NB4 (cell line): Measurements from ENCODE around the gene CELA2B.
A peak's percentile ranks its signal among the peaks of the same experiment; 100 is the strongest.

ENCODE experiments used
- DNase-seq: peaks from one replicate; pipeline ENCODE4 v3.0.0; 2010; ENCODE audit warnings: low read depth
- H3K4me3 ChIP-seq: one replicate; pipeline ENCODE4 v1.5.1; 2011; ENCODE audit warnings: mild to moderate bottlenecking, low read depth, low read length, moderate library complexity
- MYC ChIP-seq: IDR thresholded peaks from 2 replicates; pipeline ENCODE4 v1.6.1; 2011; ENCODE audit warnings: low read depth, low read length
- POLR2A ChIP-seq: IDR thresholded peaks from 2 replicates; pipeline ENCODE4 v1.6.1; 2011; ENCODE audit warnings: mild to moderate bottlenecking; ENCODE audit not compliant: insufficient read length; ENCODE audit errors: extremely low read depth
- TF ChIP-seq, protein P1 (sequence below): IDR thresholded peaks from 2 replicates; pipeline ENCODE4 v1.6.1; 2011; ENCODE audit warnings: low read depth, low read length
- TF ChIP-seq, protein P2 (sequence below): IDR thresholded peaks from one replicate; pipeline ENCODE4 v1.5.1; 2012; ENCODE audit warnings: low read depth, low read length

CELA2B gene

DNA sequence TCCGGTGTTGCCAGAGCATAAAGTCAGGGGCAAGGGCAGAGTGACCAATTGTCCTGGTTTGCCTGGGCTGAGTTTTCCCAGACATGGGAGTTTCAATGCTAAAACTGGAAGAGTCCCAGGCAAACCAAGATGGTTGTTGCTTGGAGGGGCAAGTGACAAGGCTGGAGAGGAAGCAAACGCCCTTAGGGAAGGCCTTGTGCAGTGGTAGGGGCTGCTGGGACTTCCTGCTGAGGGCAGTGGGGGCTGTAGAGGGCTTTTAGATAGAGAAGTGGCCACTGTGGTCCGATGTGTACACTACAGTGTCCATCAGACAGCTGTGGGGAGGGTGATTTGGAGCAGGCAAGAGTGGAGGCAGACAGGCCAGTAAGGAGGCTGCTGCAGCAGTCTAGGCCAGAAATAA, 26.3 kb upstream of the CELA2B start:
- DNase-seq = no peak
- H3K4me3 ChIP-seq = no peak overlapping the region
- TF ChIP-seq, protein P1, sequence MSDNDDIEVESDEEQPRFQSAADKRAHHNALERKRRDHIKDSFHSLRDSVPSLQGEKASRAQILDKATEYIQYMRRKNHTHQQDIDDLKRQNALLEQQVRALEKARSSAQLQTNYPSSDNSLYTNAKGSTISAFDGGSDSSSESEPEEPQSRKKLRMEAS = no peak

DNA sequence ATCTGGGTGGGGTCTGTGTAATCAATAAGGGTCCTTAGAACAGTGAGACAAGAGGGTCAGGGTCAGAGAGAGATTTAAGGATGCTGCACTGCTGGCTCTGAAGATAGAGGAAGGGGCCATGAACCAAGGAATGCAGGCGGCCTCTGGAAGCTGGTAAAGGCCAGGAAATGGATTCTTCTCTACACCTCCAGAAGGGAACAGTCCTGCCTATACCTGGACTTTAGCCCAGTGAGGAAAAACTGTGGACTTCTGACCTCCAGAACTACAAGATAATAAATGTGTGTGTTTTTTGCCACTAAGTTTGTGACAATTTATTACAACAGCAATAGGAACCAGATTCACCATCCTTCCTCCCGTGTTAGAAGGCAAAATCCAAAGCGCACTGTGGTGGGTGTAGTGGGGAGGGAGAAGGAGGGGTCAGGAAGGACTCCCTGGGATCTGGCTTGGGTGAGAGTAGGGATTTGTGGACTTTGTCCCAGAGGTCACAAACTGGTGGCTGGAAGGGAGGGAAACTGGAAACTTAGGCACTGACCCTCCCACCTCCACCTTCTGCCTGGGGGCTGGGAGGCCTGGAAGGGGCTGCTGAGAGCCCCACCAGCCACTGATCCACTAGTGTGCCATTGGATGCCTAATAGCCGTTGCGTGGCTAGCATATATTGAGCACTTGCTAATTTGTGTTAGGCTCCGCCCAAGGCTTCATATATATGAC, 24.7 kb upstream of the CELA2B start:
- no peak for DNase-seq
- no peak overlapping the region for H3K4me3 ChIP-seq
- TF ChIP-seq, protein P1 = no peak
- TF ChIP-seq MYC = no peak
- no peak for TF ChIP-seq POLR2A
- TF ChIP-seq, protein P2, sequence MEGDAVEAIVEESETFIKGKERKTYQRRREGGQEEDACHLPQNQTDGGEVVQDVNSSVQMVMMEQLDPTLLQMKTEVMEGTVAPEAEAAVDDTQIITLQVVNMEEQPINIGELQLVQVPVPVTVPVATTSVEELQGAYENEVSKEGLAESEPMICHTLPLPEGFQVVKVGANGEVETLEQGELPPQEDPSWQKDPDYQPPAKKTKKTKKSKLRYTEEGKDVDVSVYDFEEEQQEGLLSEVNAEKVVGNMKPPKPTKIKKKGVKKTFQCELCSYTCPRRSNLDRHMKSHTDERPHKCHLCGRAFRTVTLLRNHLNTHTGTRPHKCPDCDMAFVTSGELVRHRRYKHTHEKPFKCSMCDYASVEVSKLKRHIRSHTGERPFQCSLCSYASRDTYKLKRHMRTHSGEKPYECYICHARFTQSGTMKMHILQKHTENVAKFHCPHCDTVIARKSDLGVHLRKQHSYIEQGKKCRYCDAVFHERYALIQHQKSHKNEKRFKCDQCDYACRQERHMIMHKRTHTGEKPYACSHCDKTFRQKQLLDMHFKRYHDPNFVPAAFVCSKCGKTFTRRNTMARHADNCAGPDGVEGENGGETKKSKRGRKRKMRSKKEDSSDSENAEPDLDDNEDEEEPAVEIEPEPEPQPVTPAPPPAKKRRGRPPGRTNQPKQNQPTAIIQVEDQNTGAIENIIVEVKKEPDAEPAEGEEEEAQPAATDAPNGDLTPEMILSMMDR = no peak

DNA sequence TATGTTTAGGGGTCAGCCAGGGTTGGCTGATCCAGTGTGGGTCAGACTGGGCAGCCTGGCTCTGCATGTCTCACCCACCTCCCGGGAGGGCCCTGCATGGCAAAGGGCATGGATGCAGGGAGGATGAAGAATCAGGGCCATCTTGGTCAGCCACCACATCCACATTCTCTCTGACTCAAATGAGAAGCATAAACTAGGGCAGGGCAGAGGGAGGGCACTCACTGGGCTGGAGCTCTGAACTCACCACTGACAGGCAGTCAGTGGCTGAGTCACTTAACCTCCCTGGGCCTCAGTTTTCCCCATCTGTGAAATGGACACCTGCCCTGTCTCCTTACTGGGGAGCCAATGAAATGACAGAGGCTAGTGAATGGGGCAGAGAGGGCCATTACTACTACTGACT, 23.7 kb upstream of the CELA2B start:
- TF ChIP-seq POLR2A = no peak
- no peak for TF ChIP-seq MYC
- TF ChIP-seq, protein P1 = no peak
- TF ChIP-seq, protein P2 = no peak
- no peak for DNase-seq
- no peak overlapping the region for H3K4me3 ChIP-seq

DNA sequence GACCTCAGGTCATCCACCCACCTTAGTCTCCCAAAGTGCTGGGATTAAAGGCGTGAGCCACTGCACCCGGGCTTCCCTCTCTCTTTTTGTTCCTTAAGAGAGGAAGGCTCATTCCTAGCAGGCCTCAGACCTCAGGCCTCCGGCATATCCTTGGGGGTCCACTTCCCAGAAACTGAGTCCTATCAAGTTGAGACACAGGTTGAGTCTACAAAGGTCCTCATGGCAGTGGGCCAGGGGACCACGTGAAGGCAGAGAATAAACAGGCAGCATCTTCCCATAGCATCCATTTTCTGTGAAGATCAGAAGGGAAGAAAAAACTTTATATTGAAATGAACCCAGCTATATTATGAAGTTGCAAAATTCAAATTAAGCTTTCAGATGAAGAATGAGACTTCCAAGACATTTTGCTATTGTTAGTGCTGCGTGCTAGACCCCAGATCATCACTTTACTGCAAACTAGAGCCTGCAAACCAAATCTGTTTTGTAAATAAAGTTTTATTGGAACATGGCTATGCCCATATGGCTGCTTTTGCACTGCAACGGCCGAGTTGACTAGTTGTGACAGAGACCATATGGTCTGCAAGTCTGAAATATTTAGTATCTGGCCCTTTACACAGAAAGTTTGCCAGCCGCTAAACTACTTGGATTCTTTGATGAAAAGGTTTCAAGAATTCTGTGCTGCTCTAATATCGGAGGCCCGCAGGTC, 22.9 kb upstream of the CELA2B start:
- DNase-seq = no peak
- TF ChIP-seq, protein P2 = no peak
- TF ChIP-seq, protein P1 = no peak
- no peak for TF ChIP-seq MYC
- TF ChIP-seq POLR2A = no peak
- H3K4me3 ChIP-seq = no peak overlapping the region

DNA sequence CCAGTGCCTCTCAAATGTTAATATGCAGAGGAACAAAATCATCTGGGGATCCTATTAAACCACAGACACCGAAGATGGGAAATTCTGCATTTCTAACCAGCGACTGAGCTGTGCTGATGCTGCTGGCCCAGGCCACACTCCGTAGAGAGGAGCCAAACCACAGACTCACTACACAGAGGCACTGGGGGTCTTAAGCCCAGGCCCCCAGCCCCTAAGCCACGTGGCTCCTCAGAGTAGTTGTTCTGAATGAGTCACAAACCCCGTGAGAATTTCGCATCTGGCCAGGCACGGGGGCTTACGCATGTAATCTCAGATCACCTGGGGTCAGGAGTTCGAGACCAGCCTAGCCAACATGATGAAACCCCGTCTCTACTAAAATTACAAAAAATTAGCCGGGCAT, 22.2 kb upstream of the CELA2B start:
- TF ChIP-seq, protein P1 = no peak
- no peak for TF ChIP-seq POLR2A
- no peak for TF ChIP-seq MYC
- TF ChIP-seq, protein P2 = no peak
- no peak for DNase-seq
- no peak overlapping the region for H3K4me3 ChIP-seq

DNA sequence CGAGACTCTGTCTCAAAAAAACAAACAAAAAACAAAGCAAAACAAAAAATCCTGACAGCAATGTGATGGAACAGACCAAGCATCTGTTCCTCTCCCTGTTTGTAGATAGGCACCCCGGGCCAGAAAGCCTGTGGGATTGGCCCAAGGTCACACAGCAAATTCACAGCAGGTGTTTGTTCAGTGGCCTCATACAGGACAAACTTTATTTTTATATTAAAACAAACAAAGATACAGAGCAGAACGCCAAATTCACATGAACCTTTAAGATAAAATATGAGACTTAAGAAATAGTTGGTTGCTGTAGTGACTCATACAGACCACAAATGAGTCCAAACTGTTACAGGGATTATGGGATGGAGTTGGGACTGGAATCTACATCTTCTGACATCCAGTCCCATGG, 21.6 kb upstream of the CELA2B start:
- H3K4me3 ChIP-seq = no peak overlapping the region
- TF ChIP-seq, protein P2 = no peak
- TF ChIP-seq MYC = no peak
- DNase-seq = peak; percentile 47
